HG03135 (cell line): ENCODE data around the gene TMEM267.
"Not testable (repeated sequence)": the region's sequence is repeated elsewhere in the genome, so short reads cannot be mapped to it uniquely, and the experiment has no call there.

Experiments used
- ATAC-seq: cut with Tn5 transposase; IDR thresholded peaks from one replicate; pipeline ENCODE4 v1.9.1; 2021; ENCODE audit warnings: mild to moderate bottlenecking, moderate library complexity; ENCODE audit not compliant: unreplicated experiment

The TMEM267 gene

DNA sequence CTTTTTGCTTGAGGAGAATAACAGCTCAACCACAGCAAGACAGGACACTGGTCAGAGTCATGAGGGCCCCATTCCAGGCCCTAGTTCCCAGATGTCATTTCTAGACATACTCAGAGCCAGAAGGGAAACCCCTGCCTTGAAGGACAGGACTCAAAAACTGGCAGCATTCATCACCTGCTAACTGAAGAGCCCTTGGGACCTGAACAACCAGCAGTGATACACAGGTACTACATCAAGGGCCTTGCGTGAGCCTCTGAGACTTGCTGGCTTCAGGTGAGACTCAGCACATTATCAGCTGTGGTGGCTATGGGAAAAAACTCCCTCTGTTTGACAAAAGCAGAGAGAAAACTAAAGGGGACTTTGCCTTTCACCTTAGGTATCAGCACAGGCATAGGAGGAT, 22.6 kb downstream of the TMEM267 start:
- no peak for ATAC-seq

DNA sequence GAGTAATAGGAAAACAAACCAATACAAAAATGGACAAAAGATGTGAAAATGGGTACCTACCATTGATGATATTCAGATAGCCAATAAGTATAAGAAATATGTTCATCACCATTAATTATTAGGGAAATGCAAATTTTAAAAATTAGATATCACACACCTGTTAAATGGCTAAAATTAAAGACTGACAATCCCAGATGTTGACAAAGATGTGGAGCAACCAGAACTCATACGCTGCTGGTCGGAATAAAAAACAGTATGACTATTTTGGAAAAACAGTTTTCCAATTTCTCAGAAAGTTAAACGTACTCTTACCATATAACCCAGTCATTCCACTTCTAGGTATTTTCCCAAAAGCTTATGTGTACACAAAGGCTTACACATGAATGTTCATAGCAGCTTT, 27.1 kb downstream of the TMEM267 start:
- no peak for ATAC-seq

DNA sequence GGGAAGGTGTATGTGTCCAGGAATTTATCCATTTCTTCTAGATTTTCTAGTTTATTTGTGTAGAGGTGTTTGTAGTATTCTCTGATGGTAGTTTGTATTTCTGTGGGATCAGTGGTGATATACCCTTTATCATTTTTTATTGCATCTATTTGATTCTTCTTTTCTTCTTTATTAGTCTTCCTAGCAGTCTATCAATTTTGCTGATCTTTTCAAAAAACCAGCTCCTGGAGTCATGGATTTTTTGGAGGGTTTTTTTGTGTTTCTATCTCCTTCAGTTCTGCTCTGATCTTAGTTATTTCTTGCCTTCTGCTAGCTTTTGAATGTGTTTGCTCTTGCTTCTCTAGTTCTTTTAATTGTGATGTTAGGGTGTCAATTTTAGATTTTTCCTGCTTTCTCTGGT, 42.1 kb downstream of the TMEM267 start:
- ATAC-seq, result not testable (repeated sequence)

DNA sequence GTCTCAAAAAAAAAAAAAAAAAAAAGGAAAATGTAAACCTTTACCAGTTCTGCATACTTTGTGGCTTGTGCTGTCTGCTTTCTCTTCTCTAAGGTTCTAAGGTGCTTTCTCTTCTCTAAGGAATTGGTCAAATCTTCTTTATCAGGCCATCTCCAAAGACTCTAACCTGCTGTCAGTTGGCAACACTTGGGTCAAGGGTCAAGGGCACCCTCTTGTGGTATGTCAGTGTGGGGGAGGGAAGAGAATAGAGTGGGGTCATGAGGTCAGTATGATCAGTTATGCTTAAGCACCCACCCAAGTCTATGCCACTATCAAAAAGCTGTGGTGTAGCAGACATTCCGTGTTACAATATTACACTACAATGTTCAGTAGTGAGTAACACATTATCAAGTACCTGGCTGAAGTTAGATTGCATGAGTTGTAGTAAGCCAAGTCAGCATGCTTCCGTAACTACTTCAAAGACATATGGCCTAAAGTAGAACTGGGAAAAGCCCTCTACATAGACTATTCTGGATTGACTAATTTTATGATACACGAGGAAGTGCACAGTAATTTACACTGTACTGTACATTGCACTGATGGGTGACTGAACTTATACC, 46.5 kb downstream of the TMEM267 start:
- no peak for ATAC-seq

DNA sequence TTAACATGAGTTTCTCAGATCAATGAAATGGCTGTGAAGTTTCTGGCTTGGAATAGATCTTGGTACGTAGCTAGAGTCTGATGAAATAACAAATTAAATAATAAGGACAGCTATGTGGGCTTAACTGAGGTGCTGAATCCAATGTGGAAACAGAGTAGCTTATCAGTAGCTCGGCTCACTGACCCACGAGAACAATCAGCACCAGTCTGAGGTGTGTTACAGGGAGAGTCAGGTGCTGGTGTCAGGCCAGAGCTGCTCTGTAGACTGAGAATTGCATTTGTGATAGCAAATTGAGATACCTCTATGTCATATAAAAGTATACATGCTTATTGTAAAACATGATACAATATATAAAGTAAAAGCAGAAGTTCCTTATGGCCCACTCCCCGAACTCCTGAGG, 50.3 kb downstream of the TMEM267 start:
- ATAC-seq, result no peak

DNA sequence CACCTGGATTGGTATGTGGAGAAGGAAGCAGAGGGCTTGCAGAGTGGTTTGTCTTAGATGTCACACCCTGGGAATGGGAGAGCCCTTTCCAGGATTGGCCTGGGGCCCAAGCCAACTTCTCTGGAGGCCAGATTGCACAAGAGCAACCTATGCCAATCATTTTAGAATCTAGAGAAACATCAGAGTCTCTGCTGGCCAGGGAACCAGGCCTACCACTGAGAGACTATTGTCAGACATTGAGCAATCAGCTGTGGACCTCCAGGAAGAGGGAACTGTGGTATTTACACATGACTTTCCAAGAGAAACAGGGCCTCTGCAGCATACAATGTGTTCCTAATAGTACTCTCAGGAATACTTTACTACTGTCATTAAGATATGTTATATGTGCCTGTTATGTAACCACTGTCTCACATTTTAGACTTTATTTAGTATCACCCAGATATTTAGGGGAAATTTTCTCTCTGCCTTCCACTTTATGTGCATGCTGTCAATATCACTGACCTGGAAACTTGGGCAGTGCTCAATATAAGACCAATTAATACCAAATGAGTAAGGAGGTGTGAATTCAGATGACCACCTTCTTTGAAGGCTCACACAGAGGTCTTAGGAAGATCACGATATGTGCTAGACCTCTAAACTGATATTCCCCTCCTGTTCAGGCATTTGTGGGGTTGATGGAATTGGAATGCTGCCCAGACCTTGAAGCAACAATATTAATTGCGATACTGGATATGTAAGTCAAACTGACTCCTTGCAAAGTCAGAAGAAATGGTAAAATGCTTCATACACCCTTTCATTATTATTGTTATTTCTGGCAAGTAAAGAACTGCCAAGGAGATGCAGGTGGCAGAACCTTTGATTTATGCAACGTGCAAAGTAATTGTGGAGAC, 50.9 kb downstream of the TMEM267 start:
- no peak for ATAC-seq

DNA sequence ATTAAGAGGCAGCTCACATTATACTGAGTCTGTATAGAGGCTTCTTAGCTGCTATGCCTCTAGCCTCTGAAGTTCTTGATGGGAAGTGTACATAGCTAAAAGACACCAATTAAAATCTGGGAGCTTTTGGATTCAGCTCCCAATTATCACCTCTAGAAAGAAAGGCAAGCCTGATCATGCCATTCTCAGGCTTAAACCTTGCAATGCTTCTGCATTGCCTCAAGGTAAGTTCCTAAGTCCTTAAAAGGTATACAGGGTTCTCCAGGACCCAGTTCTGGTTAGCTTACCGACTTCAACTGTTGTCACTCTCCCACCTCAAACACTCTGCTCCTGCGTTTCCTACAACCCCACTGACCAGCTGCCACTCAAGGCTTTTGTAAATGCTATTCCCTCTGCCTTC, 54.0 kb downstream of the TMEM267 start:
- no peak for ATAC-seq

DNA sequence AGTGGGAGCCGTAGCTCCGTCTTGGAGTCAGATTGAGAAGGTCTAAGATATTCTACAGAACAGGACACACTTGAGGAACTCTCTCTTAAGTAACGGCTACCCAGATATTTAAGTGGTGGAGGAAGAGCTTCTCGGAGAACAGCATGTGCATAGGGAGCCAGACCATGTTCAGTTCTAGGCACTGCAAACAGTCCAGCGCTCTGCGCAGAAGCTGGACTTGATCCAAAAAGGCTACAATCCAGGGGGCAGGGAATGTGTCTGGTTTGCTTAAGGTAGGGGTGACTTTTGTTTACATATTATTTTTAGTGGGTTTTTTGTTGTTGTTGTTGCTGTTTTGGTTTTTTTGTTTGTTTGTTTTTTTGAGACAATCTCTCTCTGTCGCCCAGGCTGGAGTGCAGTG, 54.6 kb downstream of the TMEM267 start:
- no peak for ATAC-seq

DNA sequence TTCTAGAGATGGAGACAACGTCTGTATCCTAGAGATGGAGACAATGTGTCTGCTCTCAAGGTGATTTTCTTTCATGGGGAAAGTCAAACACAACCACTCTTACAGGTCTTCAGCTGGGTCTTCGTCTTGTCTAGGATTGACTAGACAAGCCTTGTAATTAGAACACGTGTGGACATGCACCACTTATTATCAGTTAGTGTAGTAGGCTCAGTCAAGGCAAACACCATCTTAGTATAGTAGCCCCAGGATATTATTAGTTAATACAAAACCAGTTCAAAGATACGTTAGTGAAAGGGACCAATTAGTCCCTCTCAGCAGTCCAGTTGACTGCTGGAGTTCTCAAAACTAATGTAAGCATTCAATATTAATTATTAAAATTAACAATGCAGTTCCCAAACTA, 56.4 kb downstream of the TMEM267 start:
- no peak for ATAC-seq

DNA sequence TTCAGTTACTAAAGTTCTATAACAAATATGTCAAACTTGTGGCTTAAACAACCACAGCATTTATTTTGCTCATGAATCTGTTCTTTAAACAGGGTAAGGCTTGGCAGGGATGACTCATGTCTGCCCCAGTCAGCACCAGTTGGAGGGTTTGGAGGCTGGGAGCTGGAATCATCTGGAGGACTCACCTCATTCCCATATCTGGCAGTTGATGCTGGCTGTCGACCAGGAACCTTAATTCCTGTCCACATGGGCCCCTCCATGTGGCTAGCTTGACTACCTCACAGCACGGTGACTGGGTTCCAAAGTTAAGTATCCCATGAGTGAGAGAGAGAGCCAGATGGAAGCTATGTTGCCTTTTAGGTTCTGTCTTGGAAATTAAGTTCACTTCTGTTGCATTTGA, 57.7 kb downstream of the TMEM267 start:
- no peak for ATAC-seq

DNA sequence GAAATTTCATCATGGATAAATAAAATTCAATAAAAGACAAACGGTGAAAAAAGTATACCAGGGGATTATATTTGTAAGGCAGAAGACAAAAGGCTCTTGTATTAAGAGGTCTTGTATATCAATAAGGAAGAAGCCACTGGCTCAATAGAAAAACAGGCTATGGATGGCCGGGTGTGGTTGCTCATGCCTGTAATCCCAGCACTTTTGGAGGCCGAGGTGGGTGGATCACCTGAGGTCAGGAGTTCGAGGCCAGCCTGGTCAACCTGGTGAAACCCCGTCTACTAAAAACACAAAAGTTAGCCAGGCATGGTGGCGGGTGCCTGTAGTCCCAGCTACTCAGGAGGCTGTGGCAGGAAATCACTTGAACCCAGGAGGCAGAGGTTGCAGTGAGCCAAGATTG, 60.6 kb downstream of the TMEM267 start:
- ATAC-seq, result not testable (repeated sequence)

DNA sequence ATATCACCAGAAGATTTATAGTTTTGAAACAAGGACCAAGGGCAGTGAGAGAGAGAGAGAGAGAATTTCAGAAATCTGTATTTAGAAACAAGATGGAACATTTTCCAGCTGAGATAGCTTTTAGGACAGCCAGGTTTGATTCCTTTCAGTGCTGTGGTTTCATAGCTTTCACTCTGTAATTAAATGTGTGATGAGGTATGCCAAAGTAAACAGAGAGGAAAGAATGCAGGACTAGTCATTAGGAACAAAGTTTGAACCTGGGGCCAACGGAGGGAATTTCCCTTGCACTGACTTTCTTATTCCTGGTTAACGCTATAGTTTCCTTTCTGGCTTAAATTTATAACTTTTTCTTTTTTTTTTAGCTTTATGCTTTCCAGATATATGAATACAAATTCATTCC, 61.5 kb downstream of the TMEM267 start:
- ATAC-seq, result no peak

DNA sequence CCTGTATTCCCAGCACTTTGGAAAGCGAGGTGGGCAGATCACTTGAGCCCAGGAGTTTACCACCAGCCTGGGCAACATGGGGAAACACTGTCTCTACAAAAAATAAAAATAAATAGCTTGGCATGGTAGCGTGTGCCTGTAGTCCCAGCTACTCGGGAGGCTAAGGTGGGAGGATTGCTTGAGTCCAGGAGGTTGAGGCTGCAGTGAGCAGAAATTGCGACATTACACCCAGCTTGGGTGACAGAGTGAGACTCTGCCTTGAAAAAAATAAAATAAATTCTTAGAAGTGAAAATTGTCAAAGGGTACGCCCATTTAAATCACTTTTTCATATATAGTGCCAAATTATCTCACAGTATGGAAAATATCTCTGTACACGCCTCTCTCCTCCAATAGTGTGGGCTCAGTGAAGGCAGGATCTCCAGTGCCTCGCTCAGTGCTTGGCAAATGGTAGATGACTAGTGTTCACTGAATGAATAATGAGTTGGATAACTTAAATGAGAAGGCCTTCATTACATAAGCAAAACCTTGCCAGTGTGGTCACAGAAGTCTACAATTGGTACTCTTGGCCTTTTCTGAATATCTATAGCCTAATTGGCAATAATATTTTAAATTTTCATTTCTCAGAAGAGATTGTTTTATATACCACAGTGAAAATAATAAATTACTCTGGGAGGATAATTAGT, 62.1 kb downstream of the TMEM267 start:
- no peak for ATAC-seq

DNA sequence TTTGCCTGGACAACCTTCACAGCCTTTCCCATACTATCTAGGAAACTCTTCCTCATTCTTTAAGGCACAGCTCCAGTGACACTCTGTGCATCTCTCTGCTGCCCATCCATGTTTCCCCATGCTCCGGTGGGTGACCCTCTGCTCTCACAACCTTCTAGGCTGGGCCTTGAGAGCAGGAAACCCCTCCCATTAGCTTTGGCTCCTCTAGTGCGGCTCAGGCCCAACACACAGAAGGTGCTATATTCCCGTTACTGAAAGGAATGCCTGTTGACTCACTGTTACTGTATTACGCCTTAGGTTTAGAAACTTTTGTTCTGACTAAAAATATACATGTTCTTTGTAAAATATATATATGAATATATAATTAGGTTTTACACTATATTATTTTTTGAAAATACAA, 63.4 kb downstream of the TMEM267 start:
- ATAC-seq, result no peak

DNA sequence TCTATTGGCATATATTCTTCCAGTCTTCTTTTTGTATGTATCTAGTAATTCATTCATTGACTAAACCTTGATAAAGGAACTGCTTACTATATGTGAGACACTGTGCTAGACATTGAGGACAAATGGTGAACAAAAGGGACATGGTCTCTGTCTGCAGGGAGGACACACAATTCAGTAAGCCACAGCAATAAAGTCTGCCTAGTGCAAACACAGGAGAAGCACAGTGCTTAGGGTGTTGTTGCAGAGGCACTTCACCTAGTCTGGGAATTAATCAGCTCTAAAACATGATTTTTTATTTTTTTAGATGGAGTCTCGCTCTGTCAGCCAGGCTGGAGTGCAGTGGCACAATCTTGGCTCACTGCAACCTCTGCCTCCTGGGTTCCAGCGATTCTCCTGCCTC, 65.1 kb downstream of the TMEM267 start:
- ATAC-seq, result no peak

DNA sequence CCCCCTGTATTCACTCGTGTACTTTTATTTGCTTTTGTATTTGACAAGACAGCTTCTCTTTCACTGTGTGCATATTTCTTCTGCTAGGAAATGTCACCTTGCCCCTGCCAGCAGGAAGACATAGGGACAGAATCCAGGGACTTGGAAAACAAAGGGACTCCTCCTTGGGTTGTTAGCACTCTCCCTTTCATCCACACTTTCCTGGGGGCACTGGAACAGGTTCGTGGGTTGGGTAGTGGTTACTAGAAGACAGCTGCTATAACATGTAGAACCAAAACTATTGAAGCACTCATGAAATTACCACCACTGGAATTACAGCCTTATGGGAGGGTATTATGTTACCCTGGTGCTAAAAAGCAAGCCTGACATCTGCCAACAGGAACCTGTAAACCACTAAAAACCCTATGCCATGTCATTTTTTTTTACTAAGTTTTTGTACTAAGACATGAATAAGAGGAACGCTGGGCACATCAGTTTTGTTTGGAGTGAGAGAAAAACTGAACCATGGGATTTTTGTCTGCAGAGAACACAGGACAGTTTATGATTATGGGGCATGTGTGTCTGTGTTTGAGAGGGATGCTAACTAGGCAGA, 66.8 kb downstream of the TMEM267 start:
- no peak for ATAC-seq

DNA sequence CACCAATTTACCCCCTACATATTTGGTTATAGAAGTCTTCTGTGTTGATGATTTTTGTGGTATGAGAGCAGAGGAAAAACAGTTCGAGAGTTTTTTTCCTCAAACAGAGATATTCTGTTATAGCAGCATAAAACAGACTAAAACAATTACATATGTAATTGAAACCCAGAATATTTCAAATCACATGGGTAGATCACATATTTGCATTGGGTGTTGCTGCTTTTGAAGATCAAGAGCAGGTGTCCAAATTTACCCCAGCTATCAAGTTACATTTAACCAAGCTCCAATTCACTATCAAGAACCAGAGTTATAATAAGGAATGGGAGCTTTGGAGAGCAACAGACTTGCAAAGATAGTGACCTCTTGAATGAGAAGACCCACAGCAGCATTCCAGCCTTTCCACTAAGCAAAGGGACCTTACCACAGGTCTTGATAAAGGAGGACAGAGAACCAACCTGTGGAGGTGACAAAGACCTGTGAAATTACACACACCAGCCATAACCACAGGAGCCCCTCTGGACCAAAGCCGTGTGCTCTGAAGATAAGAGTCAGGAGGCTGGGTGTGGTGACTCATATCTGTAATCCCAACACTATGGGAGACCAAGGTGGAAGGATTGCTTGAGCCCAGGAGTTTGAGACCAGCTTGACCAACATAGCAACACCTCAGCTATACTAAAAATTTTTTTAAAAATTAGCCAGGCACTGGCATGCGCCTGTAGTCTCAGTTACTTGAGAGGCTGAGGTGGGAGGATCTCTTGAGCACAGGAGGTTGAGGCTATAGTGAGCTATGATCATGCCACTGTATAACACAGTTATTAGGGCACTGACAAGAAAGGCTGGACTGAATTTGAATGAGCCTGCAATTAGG, 67.5 kb downstream of the TMEM267 start:
- no peak for ATAC-seq

DNA sequence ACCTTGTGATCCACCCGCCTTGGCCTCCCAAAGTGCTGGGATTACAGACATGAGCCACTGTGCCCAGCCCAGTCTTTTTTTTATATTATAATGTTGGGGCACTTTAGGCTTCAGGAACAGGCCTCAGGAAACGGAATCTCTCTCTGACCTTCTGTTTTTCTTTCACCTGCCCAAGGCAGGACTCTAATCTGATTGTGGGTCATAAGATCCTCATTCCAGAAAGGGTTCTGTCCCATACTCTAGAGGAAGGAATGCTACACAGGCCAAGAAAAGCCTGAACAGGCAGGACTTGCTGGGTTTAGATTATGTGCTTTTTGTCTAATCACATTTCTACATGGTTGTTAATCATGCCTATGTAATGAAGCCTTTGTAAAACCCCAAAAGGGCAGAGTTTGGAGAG, 69.7 kb downstream of the TMEM267 start:
- ATAC-seq, result no peak

DNA sequence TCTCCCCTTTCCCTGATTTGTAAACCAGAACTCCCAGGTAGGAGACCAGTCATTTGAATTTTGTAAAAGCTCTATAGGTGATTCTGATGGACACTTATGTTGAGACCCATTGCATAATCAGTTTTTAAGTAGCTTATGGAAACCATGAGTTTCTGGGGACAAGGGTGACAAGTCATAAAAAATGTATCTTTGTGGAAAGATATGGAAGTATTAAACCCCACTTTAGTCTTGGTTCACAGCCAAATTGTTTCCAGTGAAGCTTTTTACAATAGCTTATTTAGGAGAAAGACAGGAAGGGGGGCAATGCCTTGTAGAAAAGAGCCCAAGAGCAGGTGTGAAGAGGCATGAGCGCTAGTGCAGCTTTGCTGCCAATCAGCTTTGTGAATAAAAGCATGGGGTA, 71.0 kb downstream of the TMEM267 start:
- ATAC-seq, result no peak

DNA sequence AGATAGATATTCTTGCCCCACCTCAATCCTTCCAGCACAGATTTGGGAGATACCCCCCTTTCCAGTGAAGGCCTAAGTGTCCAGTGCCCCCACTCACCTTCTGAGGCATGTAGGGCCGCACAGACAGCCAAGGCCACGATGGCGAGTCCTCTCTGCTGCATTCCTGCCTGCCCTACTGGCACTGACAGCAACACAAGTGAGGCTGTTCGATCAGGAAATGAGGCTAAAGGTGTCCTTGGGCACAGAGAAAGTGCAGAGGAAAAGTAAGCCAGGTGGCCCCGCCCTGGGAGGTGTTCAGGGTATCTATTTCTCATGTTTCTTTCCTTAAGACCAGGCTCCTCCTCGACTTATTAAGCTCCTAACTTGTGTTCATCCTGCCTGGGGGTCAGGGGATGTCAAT, 71.5 kb downstream of the TMEM267 start, which contains the start of gene CCL28:
Gene CCL28, minus strand, starts transcription at position 236 of the 400 bp plus-strand sequence. Its CDS starts 75 bp downstream, at position 161.
- ATAC-seq, result no peak

DNA sequence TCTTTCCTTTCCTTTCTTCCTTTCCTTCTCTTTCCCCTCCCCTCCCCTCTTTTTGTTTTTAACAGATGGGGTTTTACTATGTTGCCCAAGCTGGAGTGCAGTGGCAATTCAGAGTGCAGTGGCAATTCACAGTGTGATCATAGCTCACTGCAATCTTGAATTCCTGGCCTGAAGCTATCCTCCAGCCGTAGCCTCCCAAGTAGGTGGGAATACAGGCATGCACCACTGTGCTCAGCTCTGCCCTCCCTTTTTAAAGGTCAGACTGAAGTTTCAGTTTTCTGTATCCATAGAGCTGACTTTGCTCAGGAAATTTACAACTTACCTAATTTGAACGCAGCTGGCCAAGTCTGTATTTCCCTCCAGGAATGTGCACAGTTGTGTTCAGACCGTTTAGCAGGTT, 72.2 kb downstream of the TMEM267 start:
- ATAC-seq, result no peak
